Caco-2 (cell line): ENCODE data around the gene HLA-DOB. TPM values are rescaled to one million over a fixed set of nuclear protein-coding genes. Genes with fewer than 3 reads are reported as not detected.
A peak's percentile ranks its signal among the peaks of the same experiment; 100 is the strongest.
"Not testable (repeated sequence)": the region's sequence is repeated elsewhere in the genome, so short reads cannot be mapped to it uniquely, and the experiment has no call there.

Experiments used
- BruUV-seq: library from RNA; stranded (reverse); fragments of 400-500 nt; replicated peaks from 2 replicates; lab custom pipeline; 2021; lab: Mats Ljungman, UMichigan
- CTCF ChIA-PET: fragments of 300-600 bp; sonication (Branson Sonifier 250); formaldehyde crosslinking; loops from one replicate; lab custom pipeline; 2022; ENCODE audit warnings: antibody characterized with exemption; lab: Charles Lee
- POLR2A ChIA-PET: fragments of 300-600 bp; sonication (Branson Sonifier 250); formaldehyde crosslinking; loops from one replicate; lab custom pipeline; 2022; ENCODE audit warnings: antibody characterized with exemption; lab: Charles Lee
- DNase-seq, 2 experiments: peaks; one replicate each; pipeline versions ENCODE4 v3.0.0 to v3.0.0-alpha.2; 2020 to 2022
- H3K27me3 ChIP-seq: replicated peaks from 2 replicates; pipeline ENCODE4 v1.6.0; 2011; ENCODE audit warnings: low read length; ENCODE audit not compliant: control insufficient read depth, insufficient read depth
- H3K36me3 ChIP-seq: 2 replicates; pipeline ENCODE4 v1.5.1; 2011; ENCODE audit warnings: low read length; ENCODE audit not compliant: control insufficient read depth, insufficient read depth
- H3K4me1 ChIP-seq: fragments of 250-450 bp; sonication (Bioruptor Pico); 2 replicates; pipeline ENCODE4 v1.5.1; 2020; ENCODE audit warnings: mild to moderate bottlenecking
- H3K4me3 ChIP-seq: 2 replicates; pipeline ENCODE4 v1.5.1; 2011; ENCODE audit warnings: low read depth, mild to moderate bottlenecking, control low read depth, low read length
- H3K9me3 ChIP-seq: fragments of 250-450 bp; sonication (Bioruptor Pico); 2 replicates; pipeline ENCODE4 v1.5.1; 2020; ENCODE audit warnings: mild to moderate bottlenecking, moderate library complexity
- H3K27ac Mint-ChIP-seq: one replicate; pipeline ENCODE4 v1.8.0; 2022; ENCODE audit warnings: mixed read lengths; ENCODE audit not compliant: unreplicated experiment
- H3K27me3 Mint-ChIP-seq: one replicate; pipeline ENCODE4 v1.8.0; 2022; ENCODE audit warnings: mixed read lengths; ENCODE audit not compliant: insufficient read depth, unreplicated experiment
- H3K36me3 Mint-ChIP-seq: one replicate; pipeline ENCODE4 v1.8.0; 2022; ENCODE audit warnings: mild to moderate bottlenecking, mixed read lengths; ENCODE audit not compliant: insufficient read depth, unreplicated experiment
- H3K4me1 Mint-ChIP-seq: one replicate; pipeline ENCODE4 v1.8.0; 2022; ENCODE audit warnings: low read depth, mixed read lengths; ENCODE audit not compliant: unreplicated experiment
- H3K4me3 Mint-ChIP-seq: one replicate; pipeline ENCODE4 v1.8.0; 2022; ENCODE audit warnings: mild to moderate bottlenecking, moderate library complexity, mixed read lengths; ENCODE audit not compliant: unreplicated experiment
- H3K9me3 Mint-ChIP-seq: one replicate; pipeline ENCODE4 v1.8.0; 2022; ENCODE audit warnings: mixed read lengths; ENCODE audit not compliant: unreplicated experiment
- CTCF ChIP-seq, 2 experiments: fragments of 200-600 bp in 1 of 2; IDR thresholded peaks; 1 replicate in 1 of 2; 2 replicates in 1 of 2; pipeline versions ENCODE4 v1.5.1 to v1.8.0; 2011 to 2022; ENCODE audit warnings: antibody characterized with exemption in 1 of 2, control low read depth in 1 of 2, inconsistent platforms in 1 of 2, low read depth in 1 of 2, low read length in 1 of 2, mild to moderate bottlenecking in 1 of 2, moderate library complexity in 1 of 2; ENCODE audit not compliant: insufficient read depth in 1 of 2, severe bottlenecking in 1 of 2, unreplicated experiment in 1 of 2
- intact Hi-C: fragments of 100-400 bp; cut with micrococcal nuclease; formaldehyde crosslinking; loops from one replicate; pipeline ENCODE4 v1.10.0; 2022; ENCODE audit not compliant: unreplicated experiment
- total RNA-seq: library from RNA; stranded (reverse); gene quantifications from 2 replicates; pipeline ENCODE4 v1.2.3, GENCODE V29; 2022

Gene HLA-DOB
- total RNA-seq, 1 experiment from 2014 or later, result 0.61 TPM

GRCh38 chr6:32790306-32790705 lies 26.5 kb downstream of the HLA-DOB start:
- no peaks in the 10 kb centered on the region for H3K36me3 Mint-ChIP-seq
- no peaks in the 10 kb centered on the region for H3K36me3 ChIP-seq
- peaks cover 9% of the 10 kb centered on the region for H3K27me3 Mint-ChIP-seq
- no peak for TF ChIP-seq CTCF (IDR thresholded peaks at IDR 0.05; ENCODE audit: insufficient read depth in 1 of 2, low read depth in 1 of 2, low read length in 1 of 2, severe bottlenecking in 1 of 2, unreplicated experiment in 1 of 2)
- H3K4me1 ChIP-seq, result no peaks in the 10 kb centered on the region
- POLR2A ChIA-PET, result no interaction called here
- H3K27me3 ChIP-seq, result no peaks in the 10 kb centered on the region
- H3K4me1 Mint-ChIP-seq, result no peaks in the 10 kb centered on the region
- H3K9me3 Mint-ChIP-seq, result no peaks in the 10 kb centered on the region
- CTCF ChIA-PET, result no interaction called here
- DNase-seq, result no peak
- H3K4me3 Mint-ChIP-seq, result no peak overlapping the region
- intact Hi-C loops, result loop anchor here (10.0 kb wide), 1 partner anchor 546 kb away; no protein-coding TSS in a partner anchor
- no peak overlapping the region for H3K27ac Mint-ChIP-seq
- BruUV-seq, result no TSS peak
- H3K4me3 ChIP-seq, result no peak overlapping the region
- no peaks in the 10 kb centered on the region; the same call in 1 of the 2 replicates for H3K9me3 ChIP-seq

- Histone ChIP-seq H3K9me3 (no peaks in the 10 kb centered on the region; the same call in 1 of the 2 replicates), H3K4me3 (no peak overlapping the region), H3K27me3 (no peaks in the 10 kb centered on the region), H3K4me1 (no peaks in the 10 kb centered on the region), H3K36me3 (no peaks in the 10 kb centered on the region)
- Mint-ChIP-seq H3K9me3 (no peaks in the 10 kb centered on the region), H3K27ac (no peak overlapping the region), H3K4me3 (no peak overlapping the region), H3K27me3 (peaks cover 5% of the 10 kb centered on the region), H3K36me3 (no peaks in the 10 kb centered on the region), H3K4me1 (no peaks in the 10 kb centered on the region)
- ChIA-PET CTCF (interaction anchor here (1.0 to 1.2 kb wide), 2 partner anchors 82 to 86 kb away, joined by 9 to 11 read pairs; no protein-coding TSS in a partner anchor), POLR2A (no interaction called here)
- DNase-seq, result peak; percentile 48 to 66
- no TSS peak for BruUV-seq
- intact Hi-C loops, result loop anchor here (1.0 to 5.0 kb wide), 3 partner anchors 84 to 371 kb away; no protein-coding TSS in a partner anchor
- peak; percentile 56 to 71 for TF ChIP-seq CTCF (IDR thresholded peaks at IDR 0.05; ENCODE audit: insufficient read depth in 1 of 2, low read depth in 1 of 2, low read length in 1 of 2, severe bottlenecking in 1 of 2, unreplicated experiment in 1 of 2)
Measured at GRCh38 chr6:32785781-32786533, 30.8 kb downstream of the HLA-DOB start.

GRCh38 chr6:32782923-32783322 lies 33.9 kb downstream of the HLA-DOB start:
- H3K9me3 ChIP-seq, H3K4me1 ChIP-seq, H3K4me1 Mint-ChIP-seq, BruUV-seq, H3K4me3 ChIP-seq, H3K27me3 Mint-ChIP-seq, POLR2A ChIA-PET, CTCF ChIA-PET, H3K4me3 Mint-ChIP-seq, H3K27ac Mint-ChIP-seq, H3K27me3 ChIP-seq, H3K36me3 ChIP-seq, intact Hi-C loops, H3K36me3 Mint-ChIP-seq, DNase-seq, H3K9me3 Mint-ChIP-seq: not testable (repeated sequence)
